Measurements from ENCODE around the gene NAGS.
"Not testable (repeated sequence)": the region's sequence is repeated elsewhere in the genome, so short reads cannot be mapped to it uniquely, and the experiment has no call there.

NAGS gene

DNA sequence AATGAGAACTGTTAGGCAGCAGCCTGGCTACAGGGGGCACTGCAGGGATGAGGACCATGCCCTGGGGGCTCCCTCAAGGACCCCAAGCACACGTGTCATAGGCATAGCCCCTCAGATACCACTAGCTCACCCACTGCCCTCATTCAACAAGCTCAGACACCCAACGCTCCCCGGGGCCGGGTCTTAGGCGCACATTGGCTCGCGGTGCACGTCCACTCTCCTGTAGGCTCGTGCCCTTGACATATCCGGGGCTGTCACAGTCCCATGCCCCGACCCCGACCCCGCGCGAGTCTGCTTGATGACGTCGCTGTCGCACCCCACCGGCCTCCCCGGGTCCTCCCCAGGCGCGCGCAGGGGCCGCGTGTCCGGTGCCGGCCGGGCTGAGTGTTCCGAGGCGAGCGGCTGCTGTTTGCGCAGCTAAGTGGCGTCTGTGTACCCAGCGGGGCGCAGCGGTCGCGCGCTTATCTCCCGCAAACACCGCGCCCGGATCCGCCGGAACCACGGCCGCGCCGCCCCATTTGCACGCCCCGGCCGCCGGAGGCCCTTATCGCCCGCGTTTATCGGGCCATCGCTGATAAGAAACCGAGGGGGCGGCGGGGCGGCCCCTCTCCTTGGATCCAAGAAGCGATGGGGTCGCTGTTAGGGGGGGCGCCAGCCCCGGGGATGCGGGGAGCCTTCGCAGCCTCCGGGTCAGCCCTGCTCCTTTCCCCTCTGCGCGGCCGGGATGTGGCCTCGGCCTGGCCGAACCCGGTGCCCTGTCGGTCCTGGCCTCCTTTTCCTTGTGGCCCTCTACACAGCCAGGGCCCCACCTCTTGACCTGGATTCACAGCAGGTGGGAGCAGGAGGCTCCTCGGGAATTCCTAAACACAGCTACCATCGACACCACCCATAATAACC is 20.7 kb upstream of the NAGS start:
- no peak for DNase-seq (ENCODE audit: low read depth)

DNA sequence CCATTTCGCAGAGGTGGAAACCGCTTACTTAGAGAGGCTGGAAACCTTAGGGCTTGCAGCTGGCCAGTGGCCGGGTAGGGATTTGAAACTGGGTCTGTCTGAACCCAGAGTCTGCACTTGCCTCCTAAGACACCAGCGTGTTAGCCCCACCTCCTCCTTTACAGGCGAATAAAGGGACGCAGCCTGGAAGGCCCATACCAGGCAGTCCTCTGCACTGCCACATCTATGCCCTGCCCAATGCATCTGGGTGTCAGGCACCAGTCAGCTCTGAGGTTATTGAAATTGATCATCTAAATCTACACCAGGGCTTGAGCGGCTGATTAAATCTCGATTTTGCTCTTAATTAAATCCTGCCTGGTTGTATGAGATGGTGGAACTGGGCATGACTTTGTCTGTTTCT is 19.9 kb upstream of the NAGS start:
- DNase-seq (ENCODE audit: low read depth) = no peak

DNA sequence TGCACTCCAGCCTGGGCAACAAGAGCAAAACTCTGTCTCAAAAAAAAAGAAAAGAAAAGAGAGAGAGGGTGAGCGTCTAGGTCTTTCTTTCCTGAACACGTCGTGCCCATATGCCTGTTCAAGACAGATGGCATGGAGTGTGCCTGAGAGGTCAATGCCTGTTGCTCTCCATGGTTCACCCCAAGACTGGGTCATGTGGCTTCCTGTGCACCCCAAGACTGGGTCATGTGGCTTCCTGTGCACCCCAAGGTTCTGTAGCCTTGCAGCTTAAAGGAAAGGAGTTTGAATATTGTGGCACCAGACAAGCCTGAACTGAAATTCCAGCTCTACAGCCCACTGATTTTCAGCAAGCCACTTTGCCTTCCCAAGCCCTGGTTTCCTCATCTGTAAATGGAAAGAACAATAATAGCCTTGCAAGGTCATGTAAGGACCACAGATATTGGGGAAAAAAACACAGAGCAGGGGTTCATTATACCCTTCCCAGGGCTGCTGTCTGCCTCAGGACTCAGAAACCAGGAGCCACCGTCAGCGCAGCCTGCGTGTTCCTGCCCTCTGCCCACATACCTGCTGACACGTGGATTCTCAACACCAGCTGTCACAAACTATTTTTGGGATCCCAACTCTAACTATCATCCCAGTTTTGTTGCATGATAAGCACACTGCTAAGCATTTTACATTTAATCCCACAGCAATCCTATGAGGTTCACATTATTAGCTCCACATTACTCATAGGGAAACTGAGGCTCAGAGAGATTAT is 18.0 kb upstream of the NAGS start:
- DNase-seq (ENCODE audit: low read depth) = no peak

DNA sequence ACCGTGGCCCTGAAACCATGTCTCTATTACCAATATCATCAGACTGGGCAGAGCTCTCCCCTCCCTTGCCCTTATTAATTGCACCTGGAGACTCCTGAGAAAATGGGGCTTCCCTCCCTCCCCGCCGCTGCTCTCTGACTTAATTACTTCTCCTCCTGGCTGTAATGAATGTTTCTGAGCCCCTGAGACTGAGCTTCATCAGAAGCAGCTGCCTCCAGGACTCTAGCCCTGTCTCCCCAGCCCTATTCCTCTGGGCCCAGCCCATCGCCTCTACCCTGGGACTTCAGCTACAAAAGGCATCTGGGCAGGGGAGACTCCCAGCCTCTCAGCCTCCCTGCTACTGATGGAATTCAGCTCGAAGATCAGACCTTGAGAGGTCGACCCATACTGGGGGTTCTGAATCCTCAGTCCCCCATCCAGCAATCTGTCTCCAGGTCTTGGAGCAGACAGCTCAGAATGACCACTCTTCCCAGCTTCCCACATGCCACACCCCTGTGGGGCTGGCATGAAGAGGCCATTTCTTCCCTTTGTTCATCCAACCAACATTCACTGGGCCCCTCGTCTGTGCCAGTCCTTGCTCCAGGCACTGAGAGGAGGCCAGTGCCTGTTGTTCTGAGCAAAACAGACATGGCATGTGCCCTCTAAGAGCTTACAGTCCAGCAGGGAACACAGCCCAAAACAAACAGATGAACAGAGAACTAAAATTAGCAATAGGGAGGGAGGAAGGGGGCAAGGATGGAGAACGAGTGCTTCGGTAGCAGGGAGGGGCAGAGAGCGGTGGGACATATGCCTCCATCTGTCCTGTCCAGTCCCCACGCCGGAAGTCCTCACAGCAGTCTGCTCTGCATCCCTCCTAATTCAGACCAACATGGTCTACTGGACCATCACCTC is 17.0 kb upstream of the NAGS start:
- no peak for DNase-seq (ENCODE audit: low read depth)

DNA sequence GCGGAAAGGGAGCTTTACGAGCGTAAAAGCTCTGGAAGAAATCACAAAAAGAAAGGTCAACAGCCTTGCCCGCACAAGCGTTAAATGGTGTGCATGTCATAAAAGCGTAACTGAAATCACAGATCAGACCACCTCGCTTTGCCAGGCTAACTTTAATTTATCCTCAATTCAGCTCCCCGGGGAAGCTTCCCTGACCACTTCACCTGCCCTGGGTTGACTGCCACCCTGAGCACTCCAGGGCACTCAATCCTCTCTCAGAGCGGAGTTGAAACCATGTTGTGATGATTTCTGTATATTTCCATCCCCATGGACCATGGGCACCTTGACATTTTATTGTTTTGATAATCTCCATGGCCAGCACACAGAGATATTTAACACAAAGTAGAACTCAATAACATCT is 16.1 kb upstream of the NAGS start:
- DNase-seq (ENCODE audit: low read depth) = no peak

DNA sequence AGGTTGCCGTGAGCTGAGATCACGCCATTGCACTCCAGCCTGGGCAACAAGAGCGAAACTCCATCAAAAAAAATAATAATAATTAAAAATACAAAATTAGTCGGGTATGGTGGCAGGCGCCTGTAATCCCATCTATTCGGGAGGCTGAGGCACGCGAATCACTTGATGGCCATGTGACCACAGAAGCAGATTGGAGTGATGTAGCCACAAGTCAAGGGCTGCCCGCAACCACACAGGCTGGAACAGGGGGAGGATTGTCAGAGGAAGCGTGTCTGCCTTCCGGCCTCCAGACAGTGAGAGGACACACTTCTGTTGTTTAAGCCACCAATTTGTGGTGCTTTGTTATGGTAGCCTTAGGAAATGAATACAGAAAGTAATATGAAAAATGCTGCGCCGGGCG is 11.8 kb upstream of the NAGS start:
- no peak for DNase-seq (ENCODE audit: low read depth)

DNA sequence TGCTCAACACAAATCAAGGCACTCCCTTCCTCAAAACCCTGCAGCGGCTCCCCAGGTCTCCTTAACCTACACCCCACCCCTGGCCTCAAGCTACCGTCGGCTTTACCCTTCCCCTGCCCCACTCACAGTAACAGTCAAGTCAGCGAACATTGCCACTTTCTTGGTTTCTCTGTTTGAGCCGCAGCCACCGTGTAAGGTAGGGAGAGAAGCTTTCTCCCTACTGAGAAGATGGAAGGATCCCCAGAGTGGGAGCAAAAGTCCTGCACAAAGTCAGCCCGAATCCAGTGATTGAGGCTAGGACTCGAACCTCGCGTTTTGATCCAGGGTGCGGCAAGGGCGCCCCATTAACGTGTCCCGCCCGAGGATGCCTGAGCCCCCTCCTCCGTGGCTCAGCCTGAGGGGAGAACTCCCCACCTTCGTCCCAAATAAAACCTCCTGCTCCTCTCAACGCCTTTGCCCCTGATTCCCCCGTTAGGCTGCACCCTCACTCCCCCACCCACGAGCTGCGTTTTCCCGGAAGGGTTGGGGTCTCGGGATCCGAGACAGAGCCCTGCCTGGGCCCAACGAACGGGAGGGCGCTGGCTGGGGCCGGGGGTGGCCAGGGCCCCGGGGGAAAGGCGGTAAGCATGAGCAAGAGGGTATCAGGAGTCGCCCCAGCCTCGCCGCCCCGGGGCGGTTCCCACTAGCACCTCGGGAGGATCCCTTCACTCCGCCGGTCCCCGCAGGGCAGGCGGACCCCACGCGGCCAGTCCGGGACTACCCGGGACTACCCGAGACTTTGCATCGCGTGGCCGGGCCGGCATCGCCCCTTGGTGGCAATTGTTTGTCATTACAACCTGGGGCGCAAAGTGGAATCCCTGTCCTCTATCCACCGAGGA is 9.9 kb upstream of the NAGS start:
- DNase-seq (ENCODE audit: low read depth) = peak; percentile 47

DNA sequence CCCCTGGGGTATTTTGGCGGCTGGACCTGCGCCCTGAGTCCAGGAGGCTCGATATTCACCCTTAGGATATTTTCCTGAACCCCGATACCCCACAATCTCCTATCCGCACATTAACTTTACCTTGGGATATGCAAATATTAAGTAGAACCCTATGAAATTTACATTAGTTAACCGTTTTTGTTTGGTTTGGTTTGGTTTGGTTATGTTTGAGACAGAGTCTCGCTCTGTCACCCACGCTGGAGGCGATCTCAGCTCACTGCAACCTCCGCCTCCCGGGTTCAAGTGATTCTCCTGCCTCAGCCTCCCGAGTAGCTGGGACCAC is 9.3 kb upstream of the NAGS start:
- DNase-seq (ENCODE audit: low read depth) = no peak

DNA sequence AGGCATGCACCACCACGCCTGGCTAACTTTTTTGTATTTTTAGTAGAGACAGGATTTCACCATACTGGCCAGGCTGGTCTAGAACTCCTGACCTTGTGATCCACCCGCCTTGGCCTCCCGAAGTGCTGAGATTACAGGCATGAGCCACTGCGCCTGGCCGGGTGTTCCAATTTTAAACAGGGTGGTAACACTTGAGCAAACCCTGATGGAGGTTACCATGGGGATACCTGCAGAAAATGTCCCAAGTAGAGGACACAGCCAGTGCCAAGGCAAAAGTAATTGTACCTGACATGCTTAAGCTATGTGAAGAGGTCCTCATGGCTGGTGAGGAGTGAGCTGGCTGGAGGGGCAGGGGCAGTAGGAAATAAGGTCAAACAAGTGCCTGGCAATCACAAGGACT is 7.2 kb upstream of the NAGS start:
- not testable (repeated sequence) for DNase-seq (ENCODE audit: low read depth)

DNA sequence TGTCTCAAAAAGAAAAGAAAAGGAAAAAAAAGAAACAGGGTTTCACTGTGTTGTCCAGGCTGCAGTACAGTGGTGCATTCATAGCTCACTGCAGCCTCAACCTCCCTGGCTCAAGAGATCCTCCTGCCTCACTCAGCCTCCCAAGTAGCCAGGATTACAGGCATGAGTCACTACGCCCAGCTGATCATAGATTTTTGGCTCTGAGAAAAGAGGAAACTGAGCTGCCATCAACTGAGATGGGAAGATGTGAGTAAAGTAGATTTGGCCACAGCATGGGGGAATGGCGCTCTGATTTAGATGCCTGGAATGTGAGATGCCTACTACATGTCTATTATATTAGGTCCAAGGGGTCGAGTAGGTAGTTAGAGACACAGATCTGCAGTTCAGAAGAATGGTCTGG is 5.9 kb upstream of the NAGS start:
- DNase-seq (ENCODE audit: low read depth) = no peak

DNA sequence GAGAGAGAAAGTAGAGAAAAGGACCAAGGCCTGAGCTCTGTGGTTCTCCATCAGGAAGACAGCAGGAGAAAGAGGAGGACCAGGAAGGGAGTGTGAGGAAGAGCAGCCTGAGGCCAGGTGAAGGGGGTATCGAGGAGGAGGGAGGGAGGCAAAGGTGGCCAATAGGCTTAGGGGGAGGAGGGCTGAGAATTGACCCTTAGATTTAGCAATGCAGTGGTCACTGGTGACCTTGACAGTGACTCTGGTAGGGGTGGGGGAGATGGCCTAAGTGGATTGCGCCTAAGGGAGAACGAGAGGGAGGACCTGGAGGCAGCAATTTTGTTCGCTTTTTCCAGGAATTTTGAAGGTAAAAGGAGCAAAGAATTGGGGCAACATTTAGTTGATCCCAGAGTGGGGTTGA is 5.4 kb upstream of the NAGS start:
- DNase-seq (ENCODE audit: low read depth) = no peak

DNA sequence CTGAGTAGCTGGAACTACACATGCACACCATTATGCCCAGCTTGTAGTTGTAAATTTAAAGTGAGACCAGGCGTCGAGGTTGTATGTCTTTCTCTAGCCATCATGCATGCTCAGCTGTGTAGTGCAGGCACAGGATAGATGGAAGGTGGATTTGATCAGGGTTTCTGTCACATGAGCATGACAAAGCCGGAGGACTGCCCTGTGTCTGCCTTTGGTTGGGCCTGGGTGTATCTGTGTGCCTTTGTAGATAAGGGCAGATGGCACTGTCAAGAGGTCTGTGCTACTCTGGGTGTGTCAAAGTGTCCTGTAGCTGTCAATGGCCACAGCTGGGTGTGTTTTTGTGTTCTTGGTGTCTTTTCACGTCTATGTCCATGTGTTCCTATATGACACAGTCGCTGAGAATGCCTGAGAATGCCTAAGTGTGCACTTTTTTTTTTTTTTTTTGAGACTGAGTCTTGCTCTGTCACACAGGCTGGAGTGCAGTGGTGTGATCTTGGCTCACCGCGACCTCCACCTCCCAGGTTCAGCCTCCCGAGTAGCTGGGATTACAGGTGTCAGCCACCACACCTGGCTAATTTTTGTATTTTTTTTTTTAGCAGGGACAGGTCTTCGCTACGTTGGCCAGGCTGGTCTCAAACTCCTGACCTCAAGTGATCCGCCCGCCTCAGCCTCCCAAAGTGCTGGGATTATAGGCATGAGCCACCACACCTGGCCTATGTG is 4.1 kb upstream of the NAGS start:
- no peak for DNase-seq (ENCODE audit: low read depth)

DNA sequence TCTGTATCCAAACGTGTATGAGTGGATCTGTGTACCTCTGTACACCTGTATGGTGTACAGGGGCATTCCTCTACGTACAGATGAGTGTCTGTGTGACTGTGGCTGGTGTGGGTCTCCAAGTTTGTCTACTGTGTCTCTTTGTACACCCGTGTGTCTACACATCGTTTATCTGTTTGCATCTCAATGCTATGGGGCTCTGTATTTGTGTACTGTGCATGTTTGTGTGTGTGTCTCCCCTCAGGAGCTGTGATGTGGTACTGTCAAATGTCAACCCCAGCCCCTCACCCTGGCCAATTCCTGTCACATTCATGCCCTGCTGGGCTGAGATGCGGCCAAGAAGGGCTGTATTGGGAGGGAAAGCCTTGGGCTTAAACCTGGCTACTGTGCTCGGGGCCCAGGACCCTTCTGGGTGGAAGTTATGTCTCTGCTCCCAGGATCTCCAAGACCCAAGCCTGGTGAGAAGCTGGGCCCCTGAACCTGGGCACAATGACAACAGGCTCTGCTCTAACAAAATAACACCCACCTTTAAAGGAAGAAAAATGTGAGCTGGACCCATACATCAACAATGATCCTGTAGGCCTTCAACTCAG is 3.5 kb upstream of the NAGS start:
- no peak for DNase-seq (ENCODE audit: low read depth)

DNA sequence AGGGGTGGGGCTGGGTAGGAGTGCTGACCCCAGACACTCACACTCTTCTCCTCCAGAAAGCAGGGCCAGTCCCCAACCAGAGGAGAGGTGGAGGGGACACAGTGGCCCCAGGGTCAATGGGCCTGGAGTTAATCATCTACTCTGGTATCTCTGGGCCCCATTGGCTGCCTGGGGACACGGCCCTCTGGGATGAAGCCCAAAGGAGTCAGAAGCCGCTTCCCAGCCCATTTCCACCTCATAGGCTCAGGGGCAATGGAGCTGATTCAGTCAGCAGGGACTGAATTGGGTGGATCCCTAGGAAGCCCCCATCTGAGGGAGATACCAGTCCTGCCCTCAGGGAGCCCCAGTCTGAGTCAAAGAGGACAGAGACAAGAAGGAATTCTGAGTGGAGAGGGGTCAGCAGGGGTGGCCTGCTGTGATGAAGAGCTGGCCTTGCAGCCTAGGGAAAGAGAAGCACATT is 2.9 kb upstream of the NAGS start:
- DNase-seq (ENCODE audit: low read depth) = no peak

DNA sequence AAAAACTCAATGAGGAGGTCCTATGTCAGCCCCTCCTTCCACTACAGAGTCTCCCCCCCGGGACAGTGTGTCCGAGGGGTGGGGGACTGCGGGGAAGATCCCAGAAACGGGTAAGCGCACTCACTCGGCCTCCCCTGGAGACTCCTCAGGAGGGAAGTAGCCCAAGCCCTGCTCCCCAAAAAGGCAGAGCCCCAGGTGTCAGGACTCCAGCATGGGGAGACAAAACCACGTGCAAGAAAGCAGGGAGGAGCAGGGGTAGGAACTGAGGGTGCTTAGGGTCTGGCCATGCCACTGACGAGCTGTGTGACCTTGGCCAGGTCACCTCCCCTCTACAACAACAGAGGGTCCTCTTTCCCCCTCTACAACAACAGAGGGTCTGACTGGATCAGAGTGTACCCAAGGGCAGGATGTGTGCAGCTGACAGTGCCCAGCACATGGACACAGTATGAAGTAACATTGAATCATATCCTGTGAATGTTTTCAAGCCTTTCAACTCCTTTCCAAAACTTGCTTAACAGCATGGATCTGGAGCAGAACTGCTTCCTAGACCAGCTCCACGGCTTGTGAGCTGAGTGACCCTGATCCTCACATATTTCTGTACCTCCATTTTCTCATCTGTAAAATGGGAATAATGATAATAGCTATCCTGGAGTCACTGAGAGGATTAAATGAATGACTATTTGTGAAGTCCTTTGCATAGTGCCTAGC is 2.1 kb upstream of the NAGS start:
- no peak for DNase-seq (ENCODE audit: low read depth)

DNA sequence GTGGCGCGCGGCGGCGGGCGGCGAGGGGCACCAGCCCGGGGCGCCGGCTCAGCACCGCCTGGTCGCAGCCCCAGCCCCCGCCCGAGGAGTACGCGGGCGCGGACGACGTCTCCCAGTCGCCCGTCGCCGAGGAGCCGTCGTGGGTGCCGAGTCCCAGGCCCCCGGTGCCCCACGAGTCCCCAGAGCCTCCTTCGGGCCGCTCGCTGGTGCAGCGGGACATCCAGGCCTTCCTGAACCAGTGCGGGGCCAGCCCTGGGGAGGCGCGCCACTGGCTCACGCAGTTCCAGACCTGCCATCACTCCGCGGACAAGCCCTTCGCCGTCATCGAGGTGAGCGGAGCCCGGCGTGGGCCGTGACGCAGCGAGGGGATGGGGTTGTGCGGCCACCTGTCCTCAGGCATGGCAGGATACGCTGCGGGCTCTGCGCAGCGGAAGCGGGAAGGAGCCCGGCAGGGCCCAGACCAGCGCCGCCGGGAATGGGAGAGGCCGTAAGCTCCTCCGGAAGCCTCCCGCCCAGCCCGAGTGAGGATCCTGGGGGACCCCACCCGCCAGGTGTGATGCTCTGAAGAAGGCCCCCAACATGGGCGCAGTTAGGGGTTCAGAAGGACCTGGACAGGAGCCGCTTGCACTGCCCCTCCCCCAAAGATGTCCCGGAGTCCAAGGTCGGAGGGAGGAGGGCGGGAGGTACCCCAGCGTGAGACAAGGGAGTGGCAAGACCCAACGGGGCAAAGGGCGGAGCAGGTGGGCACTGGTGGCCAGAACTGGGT is 522 bp downstream of the NAGS start:
- DNase-seq (ENCODE audit: low read depth) = no peak

DNA sequence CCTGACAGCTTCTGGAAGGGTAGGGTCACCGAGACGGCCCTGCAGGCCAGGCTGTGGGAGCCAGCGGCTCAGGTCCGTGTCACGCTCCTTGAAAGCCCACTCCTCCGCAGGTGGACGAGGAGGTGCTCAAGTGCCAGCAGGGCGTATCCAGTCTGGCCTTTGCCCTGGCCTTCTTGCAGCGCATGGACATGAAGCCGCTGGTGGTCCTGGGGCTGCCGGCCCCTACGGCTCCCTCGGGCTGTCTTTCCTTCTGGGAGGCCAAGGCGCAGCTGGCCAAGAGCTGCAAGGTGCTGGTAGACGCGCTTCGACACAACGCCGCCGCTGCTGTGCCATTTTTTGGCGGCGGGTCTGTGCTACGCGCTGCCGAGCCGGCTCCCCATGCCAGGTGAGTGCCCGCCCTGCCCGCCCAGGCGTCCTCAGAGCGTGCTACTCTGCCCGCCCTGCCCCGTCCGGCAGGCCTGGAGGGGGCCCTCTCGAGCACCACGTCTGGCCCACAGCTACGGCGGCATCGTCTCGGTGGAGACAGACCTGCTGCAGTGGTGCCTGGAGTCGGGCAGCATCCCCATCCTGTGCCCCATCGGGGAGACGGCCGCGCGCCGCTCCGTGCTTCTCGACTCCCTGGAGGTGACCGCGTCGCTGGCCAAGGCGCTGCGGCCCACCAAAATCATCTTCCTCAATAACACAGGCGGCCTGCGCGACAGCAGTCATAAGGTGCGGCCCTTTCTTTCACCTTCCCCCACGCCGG is 1.3 kb downstream of the NAGS start:
- DNase-seq (ENCODE audit: low read depth) = peak; percentile 15

DNA sequence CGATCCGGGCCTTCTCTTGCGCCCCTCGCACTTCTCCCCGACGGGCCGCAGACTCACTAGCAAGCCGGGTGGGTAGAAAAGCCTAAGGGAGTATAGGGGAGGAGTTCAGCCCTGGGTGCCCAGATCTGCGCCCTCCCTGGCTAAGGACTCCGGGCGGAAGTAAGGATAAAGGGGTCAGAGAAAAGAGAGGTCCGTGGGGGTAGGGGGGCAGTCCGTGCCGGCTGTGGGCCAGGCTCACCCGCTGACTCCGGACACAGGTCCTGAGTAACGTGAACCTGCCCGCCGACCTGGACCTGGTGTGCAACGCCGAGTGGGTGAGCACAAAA is 1.8 kb downstream of the NAGS start:
- no peak for DNase-seq (ENCODE audit: low read depth)
